A549 treated with AZD9567 at 1 μM for 4 hours (cell line): ENCODE measurements around the gene DKC1. TPM values are rescaled to one million over a fixed set of nuclear protein-coding genes. Genes with fewer than 3 reads are reported as not detected.

Experiments
- total RNA-seq: library from RNA; stranded (reverse); fragments of 200-300 nt; extraction: Qiagen RNA extraction; gene quantifications from 5 replicates; pipeline ENCODE4 v1.2.3, GENCODE V29; 2022; ENCODE audit not compliant: insufficient read depth

The DKC1 gene
- total RNA-seq: 150 to 224 TPM (median 159 TPM) in 5 replicates

GRCh38 chrX:154762537-154763296 lies at the start of gene DKC1:
Gene DKC1 (plus strand): TSS chrX:154762864. CDS start chrX:154762966, 102 bp downstream.

GRCh38 chrX:154750301-154751202 lies 12.1 kb upstream of the DKC1 start, which contains the start of gene GAB3:
Gene GAB3 (minus strand): TSS chrX:154751077. CDS start chrX:154751025, 52 bp downstream.

GRCh38 chrX:154804957-154805695 lies 42.5 kb downstream of the DKC1 start, which contains the start of gene MPP1:
Gene MPP1 (minus strand): TSS chrX:154805485. CDS start chrX:154805373, 112 bp downstream.

Other genes starting within 250 kb of the DKC1 start
- gene FAM3A, start 246.6 kb upstream of the DKC1 start, total RNA-seq: 40.7 to 46.1 TPM (median 45.3 TPM) in 5 replicates
- 1,265 to 1,646 TPM (median 1,455 TPM) in 5 replicates for gene G6PD, start 216.0 kb upstream of the DKC1 start, total RNA-seq
- 33.2 to 47.2 TPM (median 44.4 TPM) in 5 replicates for gene IKBKG, start 215.2 kb upstream of the DKC1 start, total RNA-seq
- gene CTAG1A, start 177.7 kb upstream of the DKC1 start, total RNA-seq: 0.10 TPM in 1 of 5 replicates, not detected in the others
- not detected in 5 replicates for gene CTAG1B, start 143.6 kb upstream of the DKC1 start, total RNA-seq
- not detected in 5 replicates for gene CTAG2, start 109.3 kb upstream of the DKC1 start, total RNA-seq
- gene GAB3, start 11.8 kb upstream of the DKC1 start, total RNA-seq: 0.59 to 1.0 TPM (median 0.88 TPM) in 5 replicates
- gene MPP1, start 42.6 kb downstream of the DKC1 start, total RNA-seq: 14.9 to 19.7 TPM (median 16.3 TPM) in 5 replicates
- gene SMIM9, start 71.8 kb downstream of the DKC1 start, total RNA-seq: not detected in 5 replicates
- 53.8 to 109 TPM (median 93.0 TPM) in 5 replicates for gene F8A1, start 123.5 kb downstream of the DKC1 start, total RNA-seq